CD14-positive monocyte (primary cell): Measurements from ENCODE around the gene KCNT1. TPM values are rescaled to one million over a fixed set of nuclear protein-coding genes. Genes with fewer than 3 reads are reported as not detected.

Experiments used
- DNase-seq, 3 donors: peaks; one replicate each; pipeline ENCODE4 v3.0.0-alpha.2; 2011 to 2022
- H2AFZ ChIP-seq: 2 replicates; pipeline ENCODE4 v1.6.0; 2012; ENCODE audit warnings: mild to moderate bottlenecking, low read depth, low read length, inconsistent platforms; ENCODE audit not compliant: insufficient read depth, poor library complexity, severe bottlenecking
- H3K27ac ChIP-seq, 2 donors: 1 replicate in 1 of 2; 2 replicates in 1 of 2; pipeline ENCODE4 v1.5.1; 2012 to 2013; ENCODE audit warnings: low read length in 2 of 2, control low read depth in 1 of 2, inconsistent platforms in 1 of 2, low read depth in 1 of 2, mild to moderate bottlenecking in 1 of 2
- H3K27me3 ChIP-seq, 2 donors: one replicate each; pipeline versions ENCODE4 v1.6.0 to v1.6.1; 2011 to 2013; ENCODE audit warnings: low read length in 2 of 2; ENCODE audit not compliant: control insufficient read depth in 2 of 2, insufficient read depth in 2 of 2
- H3K36me3 ChIP-seq, 2 donors: replicated peaks in 1 of 2; 1 replicate in 1 of 2; 2 replicates in 1 of 2; pipeline versions ENCODE4 v1.5.1 to v1.6.1; 2012 to 2013; ENCODE audit warnings: low read length in 2 of 2, control low read depth in 1 of 2, inconsistent platforms in 1 of 2, mild to moderate bottlenecking in 1 of 2; ENCODE audit not compliant: insufficient read depth in 2 of 2, control insufficient read depth in 1 of 2
- H3K4me1 ChIP-seq, 2 donors: 1 replicate in 1 of 2; 2 replicates in 1 of 2; pipeline versions ENCODE4 v1.5.1 to v1.6.1; 2012 to 2013; ENCODE audit warnings: low read length in 2 of 2, control low read depth in 1 of 2, inconsistent platforms in 1 of 2, mild to moderate bottlenecking in 1 of 2, moderate library complexity in 1 of 2; ENCODE audit not compliant: insufficient read depth in 2 of 2, control insufficient read depth in 1 of 2
- H3K4me2 ChIP-seq: replicated peaks from 2 replicates; pipeline ENCODE3; 2012; ENCODE audit warnings: low read length, moderate library complexity, mild to moderate bottlenecking; ENCODE audit not compliant: poor library complexity, severe bottlenecking; ENCODE audit errors: extremely low read depth
- H3K4me3 ChIP-seq, 3 experiments: fragments of 200-600 bp in 1 of 3; sonication (generic) in 1 of 3; replicated peaks in 1 of 3; 1 replicate in 2 of 3; 2 replicates in 1 of 3; pipeline ENCODE4 v1.5.1; 2011 to 2013; ENCODE audit warnings: low read length in 3 of 3, mild to moderate bottlenecking in 3 of 3, control low read depth in 2 of 3, low read depth in 2 of 3, inconsistent platforms in 1 of 3, moderate library complexity in 1 of 3
- H3K79me2 ChIP-seq: 2 replicates; pipeline ENCODE4 v1.6.0; 2012; ENCODE audit warnings: mild to moderate bottlenecking, control low read depth, inconsistent platforms, low read length, moderate library complexity; ENCODE audit not compliant: insufficient read depth
- H3K9ac ChIP-seq: 2 replicates; pipeline ENCODE4 v1.6.0; 2017; ENCODE audit warnings: low read length, mild to moderate bottlenecking; ENCODE audit not compliant: insufficient read depth, poor library complexity, severe bottlenecking
- H3K9me3 ChIP-seq, 2 donors: replicated peaks in 1 of 2; 1 replicate in 1 of 2; 2 replicates in 1 of 2; pipeline versions ENCODE4 v1.5.1 to v1.6.1; 2012 to 2013; ENCODE audit warnings: low read length in 2 of 2, control low read depth in 1 of 2; ENCODE audit not compliant: control insufficient read depth in 1 of 2, insufficient read depth in 1 of 2
- H4K20me1 ChIP-seq: 2 replicates; pipeline ENCODE4 v1.6.0; 2012; ENCODE audit warnings: mild to moderate bottlenecking, low read length, control low read depth, moderate library complexity; ENCODE audit not compliant: insufficient read depth
- H3K27ac Mint-ChIP-seq, 7 donors: one replicate each; pipeline ENCODE4 v1.8.0; 2020; ENCODE audit warnings: mild to moderate bottlenecking in 7 of 7, mixed read lengths in 7 of 7, moderate library complexity in 6 of 7, inconsistent platforms in 2 of 7
- H3K27me3 Mint-ChIP-seq, 3 donors: one replicate each; pipeline ENCODE4 v1.8.0; 2021 to 2022; ENCODE audit warnings: low read depth in 3 of 3, mild to moderate bottlenecking in 3 of 3, mixed read lengths in 3 of 3, moderate library complexity in 3 of 3, inconsistent platforms in 1 of 3
- H3K36me3 Mint-ChIP-seq, 2 donors: one replicate each; pipeline ENCODE4 v1.8.0; 2020; ENCODE audit warnings: mixed read lengths in 2 of 2, inconsistent platforms in 1 of 2, mild to moderate bottlenecking in 1 of 2
- H3K4me1 Mint-ChIP-seq: one replicate; pipeline ENCODE4 v1.8.0; 2020; ENCODE audit warnings: mild to moderate bottlenecking, mixed read lengths
- H3K4me3 Mint-ChIP-seq, 2 donors: one replicate each; pipeline ENCODE4 v1.8.0; 2020; ENCODE audit warnings: mild to moderate bottlenecking in 2 of 2, mixed read lengths in 2 of 2, moderate library complexity in 1 of 2
- H3K9me3 Mint-ChIP-seq, 7 donors: one replicate each; pipeline ENCODE4 v1.8.0; 2020 to 2022; ENCODE audit warnings: mixed read lengths in 7 of 7, mild to moderate bottlenecking in 6 of 7, moderate library complexity in 6 of 7, inconsistent platforms in 2 of 7
- whole genome bisulfite sequencing: methylation state at CpG from one replicate; pipeline ENCODE4 v1.1.5; 2013; ENCODE audit warnings: missing lambda C conversion rate; ENCODE audit not compliant: insufficient coverage; 5-methylcytosine and 5-hydroxymethylcytosine counted together
- intact Hi-C, 2 donors: fragments of 100-400 bp; cut with micrococcal nuclease; formaldehyde crosslinking; loops; one replicate each; pipeline versions ENCODE4 v1.15.0 to v1.15.1; 2023
- polyA plus RNA-seq, 3 donors: library from polyadenylated mRNA; depleted of rRNA in 1 of 3; unstranded in 2 of 3; stranded (reverse) in 1 of 3; fragments of 300-500 nt in 2 of 3; fragments of >200 nt in 1 of 3; fragmentation: Illumina TruSeq in 2 of 3; gene quantifications; 1 replicate in 2 of 3; 2 replicates in 1 of 3; pipeline ENCODE4 v1.2.3, GENCODE V29; 2012 to 2021
- TF ChIP-seq, protein P1 (sequence below): fragments of 200-600 bp; IDR thresholded peaks from one replicate; pipeline ENCODE4 v1.8.0; 2022; ENCODE audit warnings: antibody characterized with exemption, mild to moderate bottlenecking

KCNT1 gene
- polyA plus RNA-seq, 3 donors: not detected

- no peak overlapping the region for H3K27ac Mint-ChIP-seq
- H4K20me1 ChIP-seq: no peaks in the 10 kb centered on the region
Observed at GRCh38 chr9:135821116-135821515, 119.1 kb downstream of the KCNT1 start.

DNA sequence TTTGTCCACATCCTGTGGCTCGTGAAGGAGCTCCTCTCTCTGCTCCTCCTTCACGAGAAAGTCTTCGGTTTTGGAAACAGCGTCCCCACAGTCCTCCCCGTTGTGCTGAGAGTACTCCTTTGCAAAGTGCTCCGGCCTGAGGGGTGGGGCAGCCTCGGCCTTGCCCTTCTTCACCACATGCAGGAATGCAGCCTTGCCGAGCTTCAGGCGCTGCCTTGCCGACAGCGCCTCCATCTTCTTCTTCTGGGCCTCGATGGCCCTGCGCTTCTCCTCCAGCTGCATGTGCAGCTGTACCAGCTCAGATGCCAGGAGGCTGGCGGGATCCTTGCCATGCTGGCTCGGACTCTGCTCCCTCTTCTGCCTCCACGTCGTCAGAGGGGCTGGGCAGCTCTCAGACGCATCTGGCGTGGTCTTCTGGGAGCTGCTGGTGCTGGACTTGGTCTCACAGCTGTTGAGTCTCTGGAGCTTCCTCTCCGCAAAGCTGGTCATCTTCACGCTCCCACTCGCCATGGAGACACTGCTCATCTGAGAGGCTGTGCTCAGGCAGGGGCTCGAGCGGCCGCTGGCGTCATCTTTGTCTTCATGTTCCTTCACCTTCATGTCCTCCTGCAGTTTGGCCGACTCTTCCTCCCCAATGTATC, 119.9 kb downstream of the KCNT1 start:
- Histone ChIP-seq H3K79me2 (no peaks in the 10 kb centered on the region), H3K9me3 (no peaks in the 10 kb centered on the region), H2AFZ (no peak overlapping the region), H3K27me3 (no peaks in the 10 kb centered on the region), H3K36me3 (peaks cover 87 to 100% of the 10 kb centered on the region in 2 donors), H3K4me1 (no peaks in the 10 kb centered on the region), H4K20me1 (no peaks in the 10 kb centered on the region), H3K9ac (no peak overlapping the region), H3K4me3 (no peak overlapping the region), H3K27ac (no peak overlapping the region), H3K4me2 (no peak overlapping the region)
- Mint-ChIP-seq H3K27ac (peak overlapping the region in 3 of 7 donors; percentile 5 to 56 (median 22)), H3K4me3 (no peak overlapping the region), H3K27me3 (no peaks in the 10 kb centered on the region), H3K4me1 (no peaks in the 10 kb centered on the region), H3K36me3 (peaks cover 92 to 100% of the 10 kb centered on the region in 2 donors), H3K9me3 (peaks cover 0 to 3% (median 0%) of the 10 kb centered on the region in 7 donors)
- DNase-seq: no peak
- intact Hi-C loops: no loop called here
- TF ChIP-seq, protein P1, sequence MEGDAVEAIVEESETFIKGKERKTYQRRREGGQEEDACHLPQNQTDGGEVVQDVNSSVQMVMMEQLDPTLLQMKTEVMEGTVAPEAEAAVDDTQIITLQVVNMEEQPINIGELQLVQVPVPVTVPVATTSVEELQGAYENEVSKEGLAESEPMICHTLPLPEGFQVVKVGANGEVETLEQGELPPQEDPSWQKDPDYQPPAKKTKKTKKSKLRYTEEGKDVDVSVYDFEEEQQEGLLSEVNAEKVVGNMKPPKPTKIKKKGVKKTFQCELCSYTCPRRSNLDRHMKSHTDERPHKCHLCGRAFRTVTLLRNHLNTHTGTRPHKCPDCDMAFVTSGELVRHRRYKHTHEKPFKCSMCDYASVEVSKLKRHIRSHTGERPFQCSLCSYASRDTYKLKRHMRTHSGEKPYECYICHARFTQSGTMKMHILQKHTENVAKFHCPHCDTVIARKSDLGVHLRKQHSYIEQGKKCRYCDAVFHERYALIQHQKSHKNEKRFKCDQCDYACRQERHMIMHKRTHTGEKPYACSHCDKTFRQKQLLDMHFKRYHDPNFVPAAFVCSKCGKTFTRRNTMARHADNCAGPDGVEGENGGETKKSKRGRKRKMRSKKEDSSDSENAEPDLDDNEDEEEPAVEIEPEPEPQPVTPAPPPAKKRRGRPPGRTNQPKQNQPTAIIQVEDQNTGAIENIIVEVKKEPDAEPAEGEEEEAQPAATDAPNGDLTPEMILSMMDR: no peak
- 97% methylated on average over 26 of the region's 27 CpGs for WGBS

More at GRCh38 chr9:135821116-135821515, 119.1 kb downstream of the KCNT1 start:
- Mint-ChIP-seq H3K4me3 (no peak overlapping the region), H3K9me3 (peaks cover 0 to 3% (median 0%) of the 10 kb centered on the region in 7 donors), H3K4me1 (no peaks in the 10 kb centered on the region), H3K36me3 (peaks cover 93 to 100% of the 10 kb centered on the region in 2 donors), H3K27me3 (no peaks in the 10 kb centered on the region)
- Histone ChIP-seq H3K4me2 (no peak overlapping the region), H3K79me2 (no peaks in the 10 kb centered on the region), H3K4me1 (no peaks in the 10 kb centered on the region), H3K27ac (no peak overlapping the region), H3K9ac (no peak overlapping the region), H3K9me3 (no peaks in the 10 kb centered on the region), H3K27me3 (no peaks in the 10 kb centered on the region), H2AFZ (no peak overlapping the region), H3K4me3 (no peak overlapping the region), H3K36me3 (peaks cover 91 to 100% of the 10 kb centered on the region in 2 donors)
- TF ChIP-seq, protein P1: no peak
- intact Hi-C loops: no loop called here
- DNase-seq: no peak
- over 99% methylated on average over 20 of the region's 20 CpGs for WGBS
